ENCODE measurements around the gene INSYN2A.
A peak's percentile ranks its signal among the peaks of the same experiment; 100 is the strongest.

INSYN2A gene

DNA sequence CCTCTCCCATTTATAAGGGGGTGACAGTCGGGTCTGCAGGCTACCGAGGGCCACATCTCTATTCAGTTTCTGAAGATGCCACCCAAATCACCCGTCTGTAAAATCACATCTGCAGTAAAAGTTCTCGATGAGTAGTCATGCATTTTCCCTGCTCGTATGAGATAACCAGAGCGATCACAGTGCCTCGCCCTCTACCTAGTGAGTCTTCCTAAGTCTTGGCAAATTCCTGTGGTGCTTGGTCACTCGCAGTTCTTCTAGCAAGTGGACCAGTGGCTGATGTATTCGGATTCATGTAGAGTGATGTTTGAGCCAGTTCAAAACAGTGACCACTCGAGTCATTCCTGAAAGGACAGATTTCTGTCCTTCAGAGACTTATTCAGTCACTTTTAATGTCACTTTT lies 44.9 kb downstream of the INSYN2A start:
- DNase-seq: no peak

- no peak for DNase-seq
These were observed 46.3 kb downstream of the INSYN2A start for GRCh38 chr10:127150136-127150535.

GRCh38 chr10:127149501-127150081 lies 46.8 kb downstream of the INSYN2A start:
- peak; percentile 66 for DNase-seq

DNA sequence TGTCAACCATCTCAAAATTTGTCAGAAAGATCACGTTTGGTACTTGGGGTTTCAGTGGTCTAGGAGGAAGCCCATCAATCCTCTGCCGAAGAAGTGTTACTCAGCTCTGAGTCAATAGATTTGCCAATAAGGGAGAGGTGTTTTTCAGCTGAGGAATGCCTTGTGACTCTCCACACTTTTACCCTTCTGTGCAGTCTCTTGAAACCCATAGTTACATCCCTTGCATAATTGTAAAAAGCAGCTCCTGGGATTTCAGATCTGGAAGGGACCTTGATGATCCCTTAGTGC lies 47.5 kb downstream of the INSYN2A start:
- no peak for DNase-seq

- DNase-seq: no peak
These were observed 48.1 kb downstream of the INSYN2A start for GRCh38 chr10:127148066-127148932.

GRCh38 chr10:127146661-127147060 lies 49.7 kb downstream of the INSYN2A start:
- no peak for DNase-seq
